Neural cell (in vitro differentiated cells): Measurements from ENCODE around the gene MZF1. TPM values are rescaled to one million over a fixed set of nuclear protein-coding genes. Genes with fewer than 3 reads are reported as not detected.

Source experiments
- H2AFZ ChIP-seq: fragments of 200-600, 300-800 bp; sonication (generic), shearing (Covaris generic); 2 replicates; pipeline ENCODE4 v1.6.0; 2014; ENCODE audit warnings: low read depth, mild to moderate bottlenecking, antibody characterized with exemption, low read length, moderate library complexity
- H3F3A ChIP-seq: fragments of 200-600 bp; shearing (Covaris generic); 2 replicates; pipeline ENCODE4 v1.6.1; 2016; ENCODE audit warnings: mild to moderate bottlenecking, moderate library complexity, mixed read lengths, antibody characterized with exemption, low read length; ENCODE audit not compliant: insufficient read depth, poor library complexity, severe bottlenecking
- H3K27ac ChIP-seq: fragments of 200-600, 300-800 bp; sonication (generic), shearing (Covaris generic); 2 replicates; pipeline ENCODE4 v1.5.1; 2014; ENCODE audit warnings: mild to moderate bottlenecking, low read length, moderate library complexity
- H3K27me3 ChIP-seq: fragments of 300-800, 200-600 bp; sonication (generic), shearing (Covaris generic); 2 replicates; pipeline ENCODE4 v1.6.0; 2014; ENCODE audit warnings: mild to moderate bottlenecking, low read depth, low read length, moderate library complexity; ENCODE audit not compliant: insufficient read depth
- H3K36me3 ChIP-seq: fragments of 300-800, 200-600 bp; sonication (generic), shearing (Covaris generic); 2 replicates; pipeline ENCODE4 v1.5.1; 2014; ENCODE audit warnings: mild to moderate bottlenecking, antibody characterized with exemption, low read length, moderate library complexity; ENCODE audit not compliant: insufficient read depth
- H3K4me2 ChIP-seq: fragments of 300-800, 200-600 bp; sonication (generic), shearing (Covaris generic); 2 replicates; pipeline ENCODE4 v1.6.0; 2014; ENCODE audit warnings: mild to moderate bottlenecking, low read length
- H3K4me3 ChIP-seq: fragments of 300-800, 200-600 bp; sonication (generic), shearing (Covaris generic); 2 replicates; pipeline ENCODE4 v1.5.1; 2014; ENCODE audit warnings: mild to moderate bottlenecking, low read length, moderate library complexity
- H3K79me2 ChIP-seq: fragments of 200-600 bp; shearing (Covaris generic); replicated peaks from 2 replicates; pipeline ENCODE4 v1.6.0; 2014; ENCODE audit warnings: mild to moderate bottlenecking, low read length, moderate library complexity; ENCODE audit not compliant: insufficient read depth
- H3K9ac ChIP-seq: fragments of 300-800, 200-600 bp; sonication (generic), shearing (Covaris generic); 2 replicates; pipeline ENCODE4 v1.6.1; 2016; ENCODE audit warnings: mild to moderate bottlenecking, low read length, mixed read lengths
- H3K9me2 ChIP-seq: fragments of 200-600 bp; shearing (Covaris generic); 2 replicates; pipeline ENCODE4 v1.6.1; 2016; ENCODE audit warnings: mild to moderate bottlenecking, low read length, mixed read lengths; ENCODE audit not compliant: insufficient read depth
- H3K9me3 ChIP-seq: fragments of 200-600, 300-800 bp; sonication (generic), shearing (Covaris generic); 2 replicates; pipeline ENCODE4 v1.6.1; 2016; ENCODE audit warnings: mild to moderate bottlenecking, mixed run types, low read length, moderate library complexity, mixed read lengths
- H4K20me1 ChIP-seq: fragments of 200-600 bp; shearing (Covaris generic); 2 replicates; pipeline ENCODE4 v1.6.1; 2016; ENCODE audit warnings: mild to moderate bottlenecking, mixed run types; ENCODE audit not compliant: insufficient read depth
- EP300 ChIP-seq: fragments of 450-650 bp; conservative IDR thresholded peaks from 2 replicates; pipeline ENCODE4 v1.6.1; 2014; ENCODE audit warnings: antibody characterized with exemption, mild to moderate bottlenecking, moderate library complexity; ENCODE audit not compliant: poor library complexity, severe bottlenecking
- EZH2 ChIP-seq: fragments of 200-600, 300-800 bp; shearing (Covaris generic), sonication (generic); IDR thresholded peaks from 2 replicates; pipeline ENCODE4 v1.6.1; 2014; ENCODE audit warnings: antibody characterized with exemption, low read length, borderline replicate concordance, mild to moderate bottlenecking; ENCODE audit not compliant: insufficient read depth, poor library complexity, severe bottlenecking
- MXI1 ChIP-seq: fragments of 450-650 bp; conservative IDR thresholded peaks from 2 replicates; pipeline ENCODE4 v1.6.1; 2014; ENCODE audit warnings: antibody characterized with exemption, mild to moderate bottlenecking; ENCODE audit not compliant: poor library complexity, severe bottlenecking
- POLR2AphosphoS5 ChIP-seq: IDR thresholded peaks from 2 replicates; pipeline ENCODE4 v1.6.1; 2012
- RAD21 ChIP-seq: fragments of 450-650 bp; conservative IDR thresholded peaks from 2 replicates; pipeline ENCODE4 v1.6.1; 2014; ENCODE audit warnings: antibody characterized with exemption, mild to moderate bottlenecking, moderate library complexity
- SMC3 ChIP-seq: fragments of 450-650 bp; conservative IDR thresholded peaks from 2 replicates; pipeline ENCODE4 v1.6.1; 2014; ENCODE audit warnings: antibody characterized with exemption, mild to moderate bottlenecking, moderate library complexity; ENCODE audit not compliant: poor library complexity
- TAF1 ChIP-seq: IDR thresholded peaks from 2 replicates; pipeline ENCODE4 v1.6.1; 2012; ENCODE audit warnings: low read depth
- polyA plus RNA-seq: library from polyadenylated mRNA; depleted of rRNA; stranded (reverse); fragments of >200 nt; gene quantifications from 2 replicates; pipeline ENCODE4 v1.2.3, GENCODE V29; 2014
- TF ChIP-seq, protein P1 (sequence below): IDR thresholded peaks from 2 replicates; pipeline ENCODE4 v1.6.1; 2012; ENCODE audit warnings: borderline replicate concordance
- TF ChIP-seq, protein P2 (sequence below): fragments of 450-650 bp; IDR thresholded peaks from 2 replicates; pipeline ENCODE4 v1.5.1; 2014; ENCODE audit warnings: antibody characterized with exemption, mild to moderate bottlenecking, moderate library complexity; ENCODE audit not compliant: poor library complexity, severe bottlenecking

MZF1 gene
- polyA plus RNA-seq, 1 donor from 2014 or later, result 74.6 TPM

DNA sequence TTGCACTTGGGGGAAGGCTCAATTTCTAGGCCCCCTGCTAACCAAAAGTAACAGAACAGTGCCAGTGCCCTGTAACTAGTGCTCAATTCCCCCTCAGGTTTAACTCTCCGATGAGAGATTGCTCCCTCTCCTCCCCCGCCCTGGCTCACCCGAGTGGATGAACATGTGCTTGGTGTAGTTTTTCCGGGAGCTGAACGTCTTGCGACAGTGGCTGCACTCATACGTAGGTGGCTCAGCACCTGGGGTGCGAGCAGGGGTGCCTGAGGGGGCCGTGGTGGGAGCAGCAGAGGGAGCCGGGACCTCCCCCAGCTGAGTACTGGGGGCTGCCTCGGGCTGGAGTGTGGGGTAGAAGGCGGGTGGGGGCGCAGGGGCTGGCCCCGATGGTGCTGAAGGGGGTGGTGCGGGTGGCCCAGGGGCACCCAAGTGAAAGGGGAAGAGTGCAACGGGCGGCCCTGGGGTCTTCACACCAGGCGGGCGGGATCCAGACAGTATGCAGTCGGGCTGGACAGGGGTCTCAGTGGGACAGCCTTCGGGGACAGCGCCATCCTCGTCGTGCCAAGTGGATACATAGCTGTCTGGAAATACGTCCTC lies 56.8 kb downstream of the MZF1 start:
- Histone ChIP-seq H3K36me3 (no peaks in the 10 kb centered on the region), H3K4me2 (no peak overlapping the region), H3K9ac (no peak overlapping the region), H3K27ac (no peak overlapping the region), H4K20me1 (no peaks in the 10 kb centered on the region), H2AFZ (no peak overlapping the region), H3K4me3 (no peak overlapping the region), H3K9me3 (no peaks in the 10 kb centered on the region), H3K9me2 (no peaks in the 10 kb centered on the region), H3F3A (peaks cover 7% of the 10 kb centered on the region), H3K79me2 (peaks cover 13% of the 10 kb centered on the region), H3K27me3 (no peaks in the 10 kb centered on the region)
- TF ChIP-seq, protein P1, sequence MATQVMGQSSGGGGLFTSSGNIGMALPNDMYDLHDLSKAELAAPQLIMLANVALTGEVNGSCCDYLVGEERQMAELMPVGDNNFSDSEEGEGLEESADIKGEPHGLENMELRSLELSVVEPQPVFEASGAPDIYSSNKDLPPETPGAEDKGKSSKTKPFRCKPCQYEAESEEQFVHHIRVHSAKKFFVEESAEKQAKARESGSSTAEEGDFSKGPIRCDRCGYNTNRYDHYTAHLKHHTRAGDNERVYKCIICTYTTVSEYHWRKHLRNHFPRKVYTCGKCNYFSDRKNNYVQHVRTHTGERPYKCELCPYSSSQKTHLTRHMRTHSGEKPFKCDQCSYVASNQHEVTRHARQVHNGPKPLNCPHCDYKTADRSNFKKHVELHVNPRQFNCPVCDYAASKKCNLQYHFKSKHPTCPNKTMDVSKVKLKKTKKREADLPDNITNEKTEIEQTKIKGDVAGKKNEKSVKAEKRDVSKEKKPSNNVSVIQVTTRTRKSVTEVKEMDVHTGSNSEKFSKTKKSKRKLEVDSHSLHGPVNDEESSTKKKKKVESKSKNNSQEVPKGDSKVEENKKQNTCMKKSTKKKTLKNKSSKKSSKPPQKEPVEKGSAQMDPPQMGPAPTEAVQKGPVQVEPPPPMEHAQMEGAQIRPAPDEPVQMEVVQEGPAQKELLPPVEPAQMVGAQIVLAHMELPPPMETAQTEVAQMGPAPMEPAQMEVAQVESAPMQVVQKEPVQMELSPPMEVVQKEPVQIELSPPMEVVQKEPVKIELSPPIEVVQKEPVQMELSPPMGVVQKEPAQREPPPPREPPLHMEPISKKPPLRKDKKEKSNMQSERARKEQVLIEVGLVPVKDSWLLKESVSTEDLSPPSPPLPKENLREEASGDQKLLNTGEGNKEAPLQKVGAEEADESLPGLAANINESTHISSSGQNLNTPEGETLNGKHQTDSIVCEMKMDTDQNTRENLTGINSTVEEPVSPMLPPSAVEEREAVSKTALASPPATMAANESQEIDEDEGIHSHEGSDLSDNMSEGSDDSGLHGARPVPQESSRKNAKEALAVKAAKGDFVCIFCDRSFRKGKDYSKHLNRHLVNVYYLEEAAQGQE, result no peak
- TF ChIP-seq RAD21 (no peak), EP300 (no peak), MXI1 (no peak), EZH2 (no peak), POLR2AphosphoS5 (no peak), SMC3 (no peak), TAF1 (no peak)
- TF ChIP-seq, protein P2, sequence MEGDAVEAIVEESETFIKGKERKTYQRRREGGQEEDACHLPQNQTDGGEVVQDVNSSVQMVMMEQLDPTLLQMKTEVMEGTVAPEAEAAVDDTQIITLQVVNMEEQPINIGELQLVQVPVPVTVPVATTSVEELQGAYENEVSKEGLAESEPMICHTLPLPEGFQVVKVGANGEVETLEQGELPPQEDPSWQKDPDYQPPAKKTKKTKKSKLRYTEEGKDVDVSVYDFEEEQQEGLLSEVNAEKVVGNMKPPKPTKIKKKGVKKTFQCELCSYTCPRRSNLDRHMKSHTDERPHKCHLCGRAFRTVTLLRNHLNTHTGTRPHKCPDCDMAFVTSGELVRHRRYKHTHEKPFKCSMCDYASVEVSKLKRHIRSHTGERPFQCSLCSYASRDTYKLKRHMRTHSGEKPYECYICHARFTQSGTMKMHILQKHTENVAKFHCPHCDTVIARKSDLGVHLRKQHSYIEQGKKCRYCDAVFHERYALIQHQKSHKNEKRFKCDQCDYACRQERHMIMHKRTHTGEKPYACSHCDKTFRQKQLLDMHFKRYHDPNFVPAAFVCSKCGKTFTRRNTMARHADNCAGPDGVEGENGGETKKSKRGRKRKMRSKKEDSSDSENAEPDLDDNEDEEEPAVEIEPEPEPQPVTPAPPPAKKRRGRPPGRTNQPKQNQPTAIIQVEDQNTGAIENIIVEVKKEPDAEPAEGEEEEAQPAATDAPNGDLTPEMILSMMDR, result no peak

DNA sequence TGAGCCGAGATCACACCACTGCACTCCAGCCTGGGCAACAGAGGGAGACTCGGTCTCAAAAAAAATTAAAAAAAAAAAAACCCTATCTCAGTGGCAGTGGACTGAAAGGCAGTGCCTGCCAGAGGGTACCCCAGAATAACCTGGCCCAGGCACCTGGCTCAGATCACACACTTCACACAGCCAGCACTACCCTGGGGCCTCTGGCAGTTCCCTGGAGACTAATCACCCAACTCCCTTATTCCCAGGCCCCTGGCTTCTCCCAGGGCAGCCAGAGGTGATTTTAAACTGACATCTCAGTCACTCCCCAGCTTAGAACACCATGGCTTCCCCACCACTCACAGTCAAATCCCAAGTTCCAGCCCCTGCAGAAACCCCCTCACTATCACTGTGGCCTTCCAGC lies 57.9 kb downstream of the MZF1 start:
- no peaks in the 10 kb centered on the region for H3K9me2 ChIP-seq
- no peak for TF ChIP-seq TAF1
- no peak for TF ChIP-seq SMC3
- no peak for TF ChIP-seq RAD21
- TF ChIP-seq EZH2, result no peak
- TF ChIP-seq POLR2AphosphoS5, result no peak
- TF ChIP-seq, protein P1, result no peak
- TF ChIP-seq, protein P2, result no peak
- no peak for TF ChIP-seq EP300
- peaks cover 7% of the 10 kb centered on the region for H3F3A ChIP-seq
- no peak overlapping the region for H2AFZ ChIP-seq
- peaks cover 13% of the 10 kb centered on the region for H3K79me2 ChIP-seq
- no peaks in the 10 kb centered on the region for H3K27me3 ChIP-seq
- no peaks in the 10 kb centered on the region for H3K36me3 ChIP-seq
- no peaks in the 10 kb centered on the region for H3K9me3 ChIP-seq
- H3K4me3 ChIP-seq, result no peak overlapping the region
- no peak overlapping the region for H3K27ac ChIP-seq
- H3K4me2 ChIP-seq, result no peak overlapping the region
- no peak overlapping the region for H3K9ac ChIP-seq
- H4K20me1 ChIP-seq, result no peaks in the 10 kb centered on the region
